Liver (tissue), 9 donors: ENCODE results near the gene WWP2. TPM values are rescaled to one million over a fixed set of nuclear protein-coding genes. Genes with fewer than 3 reads are reported as not detected.
"Not testable (repeated sequence)": the region's sequence is repeated elsewhere in the genome, so short reads cannot be mapped to it uniquely, and the experiment has no call there.

Experiments
- DNase-seq: peaks from one replicate; pipeline ENCODE4 v3.0.0-alpha.2; 2017; ENCODE audit warnings: low spot score
- H3K27ac ChIP-seq, 2 donors: one replicate each; pipeline ENCODE4 v1.7.0; 2013; ENCODE audit warnings: inconsistent platforms in 2 of 2, low read length in 2 of 2, control low read depth in 1 of 2, low read depth in 1 of 2, mild to moderate bottlenecking in 1 of 2
- H3K27me3 ChIP-seq, 4 donors: one replicate each; pipeline versions ENCODE4 v1.6.1 to v1.7.0; 2013; ENCODE audit warnings: low read length in 3 of 4, inconsistent platforms in 1 of 4, mild to moderate bottlenecking in 1 of 4, moderate library complexity in 1 of 4; ENCODE audit not compliant: control insufficient read depth in 4 of 4, insufficient read depth in 4 of 4
- H3K36me3 ChIP-seq, 4 donors: one replicate each; pipeline versions ENCODE4 v1.6.1 to v1.7.0; 2013; ENCODE audit warnings: low read length in 3 of 4, mild to moderate bottlenecking in 3 of 4, low read depth in 1 of 4, moderate library complexity in 1 of 4; ENCODE audit not compliant: control insufficient read depth in 4 of 4, insufficient read depth in 3 of 4
- H3K4me1 ChIP-seq, 4 donors: one replicate each; pipeline versions ENCODE4 v1.6.1 to v1.7.0; 2013; ENCODE audit warnings: low read length in 3 of 4, mild to moderate bottlenecking in 3 of 4, moderate library complexity in 1 of 4; ENCODE audit not compliant: control insufficient read depth in 4 of 4, insufficient read depth in 4 of 4
- H3K4me3 ChIP-seq, 3 donors: one replicate each; pipeline versions ENCODE4 v1.6.1 to v1.7.0; 2013; ENCODE audit warnings: low read length in 3 of 3, control low read depth in 1 of 3, low read depth in 1 of 3, mild to moderate bottlenecking in 1 of 3
- H3K9ac ChIP-seq, 2 donors: one replicate each; pipeline ENCODE4 v1.7.0; 2013; ENCODE audit warnings: low read length in 2 of 2, mild to moderate bottlenecking in 2 of 2, moderate library complexity in 2 of 2, control low read depth in 1 of 2, low read depth in 1 of 2
- H3K9me3 ChIP-seq, 4 donors: one replicate each; pipeline versions ENCODE4 v1.6.1 to v1.7.0; 2013; ENCODE audit warnings: low read length in 3 of 4; ENCODE audit not compliant: control insufficient read depth in 4 of 4
- ATF3 ChIP-seq: IDR thresholded peaks from 2 replicates; pipeline ENCODE4 v1.6.1; 2016; ENCODE audit warnings: antibody characterized with exemption
- EGR1 ChIP-seq, 2 donors: IDR thresholded peaks; 2 replicates each; pipeline ENCODE4 v1.6.1; 2016 to 2018; ENCODE audit warnings: antibody characterized with exemption in 2 of 2, low read depth in 2 of 2
- FOXA1 ChIP-seq: IDR thresholded peaks from 2 replicates; pipeline ENCODE4 v1.6.1; 2016; ENCODE audit warnings: antibody characterized with exemption
- FOXA2 ChIP-seq: IDR thresholded peaks from 2 replicates; pipeline ENCODE4 v1.6.1; 2016; ENCODE audit warnings: antibody characterized with exemption
- GABPA ChIP-seq, 2 donors: IDR thresholded peaks in 1 of 2; conservative IDR thresholded peaks in 1 of 2; 2 replicates each; pipeline ENCODE4 v1.6.1; 2016; ENCODE audit warnings: antibody characterized with exemption in 2 of 2, mild to moderate bottlenecking in 1 of 2, moderate library complexity in 1 of 2
- HNF4G ChIP-seq: IDR thresholded peaks from 2 replicates; pipeline ENCODE4 v1.6.1; 2016; ENCODE audit warnings: antibody characterized with exemption
- JUND ChIP-seq, 2 donors: IDR thresholded peaks; 2 replicates each; pipeline ENCODE4 v1.6.1; 2016; ENCODE audit warnings: antibody characterized with exemption in 2 of 2
- MAX ChIP-seq: IDR thresholded peaks from 2 replicates; pipeline ENCODE4 v1.6.1; 2016; ENCODE audit warnings: antibody characterized with exemption
- NR2F2 ChIP-seq: IDR thresholded peaks from 2 replicates; pipeline ENCODE4 v1.6.1; 2016; ENCODE audit warnings: antibody characterized with exemption
- RAD21 ChIP-seq, 2 donors: IDR thresholded peaks; 2 replicates each; pipeline ENCODE4 v1.6.1; 2016; ENCODE audit warnings: antibody characterized with exemption in 2 of 2, mild to moderate bottlenecking in 2 of 2
- REST ChIP-seq: IDR thresholded peaks from 2 replicates; pipeline ENCODE4 v1.6.1; 2016; ENCODE audit warnings: antibody characterized with exemption, mild to moderate bottlenecking
- RXRA ChIP-seq, 2 donors: IDR thresholded peaks; 2 replicates each; pipeline ENCODE4 v1.6.1; 2017 to 2018; ENCODE audit warnings: antibody characterized with exemption in 2 of 2, mild to moderate bottlenecking in 1 of 2
- SP1 ChIP-seq: IDR thresholded peaks from 2 replicates; pipeline ENCODE4 v1.6.1; 2018; ENCODE audit warnings: antibody characterized with exemption, mild to moderate bottlenecking
- TAF1 ChIP-seq: conservative IDR thresholded peaks from 2 replicates; pipeline ENCODE4 v1.6.1; 2016; ENCODE audit warnings: antibody characterized with exemption, mild to moderate bottlenecking
- YY1 ChIP-seq: IDR thresholded peaks from 2 replicates; pipeline ENCODE4 v1.6.1; 2016; ENCODE audit warnings: antibody characterized with exemption, mild to moderate bottlenecking
- ZBTB33 ChIP-seq: IDR thresholded peaks from 2 replicates; pipeline ENCODE4 v1.6.1; 2016; ENCODE audit warnings: antibody characterized with exemption
- WGBS: extraction: QIAGEN DNeasy Blood & Tissue Kit; methylation state at CpG from one replicate; pipeline ENCODE4 v1.1.7; 2013; 5-methylcytosine and 5-hydroxymethylcytosine counted together
- polyA plus RNA-seq, 2 donors: library from polyadenylated mRNA; stranded (reverse) in 1 of 2; unstranded in 1 of 2; fragments of 200-250 nt in 1 of 2; fragments of >200 nt in 1 of 2; fragmentation: Nextera tagmentation in 1 of 2; extraction: Ambion mirVana in 1 of 2; gene quantifications; one replicate each; pipeline versions ENCODE4 v1.2.1 to v1.2.3, GENCODE V29; 2013 to 2015
- total RNA-seq, 2 donors: library from RNA; depleted of rRNA; stranded (reverse); fragments of >200 nt; gene quantifications; one replicate each; pipeline ENCODE4 v1.2.3, GENCODE V29; 2014
- donor health status: healthy.
- donor health status: healthy.
- donor health status: healthy.
- donor health status: healthy.
- donor health status: healthy.

WWP2 gene
- total and polyA plus RNA-seq, 4 donors = 8.6 to 22.7 (median 13.6) TPM

GRCh38 chr16:69804297-69804696 lies 42.2 kb downstream of the WWP2 start:
- Histone ChIP-seq H3K9me3 (no peaks in the 10 kb centered on the region), H3K27me3 (no peaks in the 10 kb centered on the region), H3K4me1 (no peaks in the 10 kb centered on the region), H3K27ac (no peak overlapping the region), H3K36me3 (peaks cover 3 to 12% (median 11%) of the 10 kb centered on the region in 4 donors), H3K4me3 (no peak overlapping the region), H3K9ac (no peak overlapping the region)
- TF ChIP-seq FOXA1 = no peak
- no peak for TF ChIP-seq MAX
- TF ChIP-seq JUND (IDR thresholded peaks at IDR 0.05) = no peak
- no peak for TF ChIP-seq RXRA (IDR thresholded peaks at IDR 0.05)
- no peak for TF ChIP-seq YY1
- TF ChIP-seq REST = no peak
- no peak for TF ChIP-seq SP1
- TF ChIP-seq ZBTB33 = no peak
- 82% methylated on average over 1 of the region's 1 CpG for WGBS
- DNase-seq = no peak

GRCh38 chr16:69806776-69807175 lies 44.6 kb downstream of the WWP2 start:
- not testable (repeated sequence) for H3K4me3 ChIP-seq, H3K36me3 ChIP-seq, H3K27ac ChIP-seq, H3K27me3 ChIP-seq, H3K9me3 ChIP-seq, H3K9ac ChIP-seq, DNase-seq, H3K4me1 ChIP-seq

- no peak for TF ChIP-seq GABPA (IDR thresholded peaks at IDR 0.05 in 1 of 2, conservative IDR thresholded peaks at IDR 0.05 in 1 of 2)
- no peak for TF ChIP-seq EGR1 (IDR thresholded peaks at IDR 0.05; ENCODE audit: low read depth in 2 of 2)
- no peak for TF ChIP-seq FOXA2
- no peak for TF ChIP-seq NR2F2
- no peak for TF ChIP-seq ATF3
- TF ChIP-seq TAF1 = no peak
- no peak for TF ChIP-seq HNF4G
- no peak for TF ChIP-seq JUND (IDR thresholded peaks at IDR 0.05)
- no peak for TF ChIP-seq MAX
- no peak for TF ChIP-seq RAD21 (IDR thresholded peaks at IDR 0.05)
- Histone ChIP-seq H3K4me3 (no peak overlapping the region), H3K36me3 (peaks cover 0 to 2% (median under 1%) of the 10 kb centered on the region in 4 donors), H3K9me3 (peaks cover 0 to 1% (median 0%) of the 10 kb centered on the region in 4 donors), H3K4me1 (peaks cover 0 to 8% (median 1%) of the 10 kb centered on the region in 4 donors), H3K9ac (no peak overlapping the region), H3K27me3 (no peaks in the 10 kb centered on the region), H3K27ac (no peak overlapping the region)
- DNase-seq = no peak
- 100% methylated on average over 2 of the region's 2 CpGs for WGBS
These were observed 50.5 kb downstream of the WWP2 start for GRCh38 chr16:69812688-69813014.
